IPS DF 19.7 (cell line): ENCODE data around the gene HMCN1.

ENCODE experiments used
- DNase-seq: peaks from one replicate; pipeline ENCODE4 v3.0.0-alpha.2; 2013; ENCODE audit warnings: low read depth, low spot score

HMCN1 gene

GRCh38 chr1:186240436-186240835 is 506.2 kb downstream of the HMCN1 start:
- no peak for DNase-seq
